Measurements from ENCODE around the gene CSRNP3. TPM values are rescaled to one million over a fixed set of nuclear protein-coding genes. Genes with fewer than 3 reads are reported as not detected.

The CSRNP3 gene
- total RNA-seq, 1 experiment from 2014 or later: 0.05 TPM

DNA sequence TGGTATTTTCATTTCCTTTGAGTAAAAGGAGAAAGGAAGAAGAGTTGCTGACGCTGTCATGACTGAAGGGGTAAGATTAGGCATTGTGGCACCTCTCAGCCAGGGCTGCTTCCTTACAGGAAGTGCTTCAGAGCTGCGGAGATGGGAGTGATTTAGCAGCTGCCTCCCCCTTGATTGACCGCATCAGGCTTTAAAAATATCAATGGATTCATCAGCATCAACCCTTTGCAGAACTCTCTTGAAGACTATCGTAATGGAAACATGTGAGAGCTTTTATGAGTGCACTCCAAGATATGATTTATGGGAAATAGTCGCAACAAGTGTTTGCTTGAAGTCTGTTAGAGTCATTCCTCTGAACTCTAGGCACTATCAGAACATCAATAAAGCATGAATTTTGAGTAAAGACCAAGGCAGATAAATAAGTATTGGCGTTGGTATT is 141.1 kb downstream of the CSRNP3 start:
- H3K4me2 ChIP-seq (ENCODE audit: low read length): no peak overlapping the region

More for the DNA sequence above, 141.1 kb downstream of the CSRNP3 start:
- DNase-seq (ENCODE audit: low read depth, low spot score): no peak
- no peak overlapping the region for H3K27ac ChIP-seq (ENCODE audit: low read depth, low read length)
- RAD21 ChIA-PET (ENCODE audit: low non-redundant PET in 1 of 2, low total read pairs in 2 of 2, uncharacterized antibody in 2 of 2, unreplicated experiment in 2 of 2): no interaction called here
- H3K4me3 ChIP-seq (replicated peaks in 1 of 2; ENCODE audit: low read depth in 1 of 2, low read length in 2 of 2): no peak overlapping the region
- H2AFZ ChIP-seq (ENCODE audit: low read depth, low read length, poor library complexity, severe bottlenecking): no peak overlapping the region
- no peaks in the 10 kb centered on the region for H3K36me3 ChIP-seq (ENCODE audit: control insufficient read depth in 1 of 2, insufficient read depth in 2 of 2, low read length in 2 of 2)
- H3K27me3 ChIP-seq (ENCODE audit: insufficient read depth, low read length): peaks cover 7% of the 10 kb centered on the region; the same call in 1 of the 2 replicates
- no peaks in the 10 kb centered on the region for H3K9me3 ChIP-seq (ENCODE audit: control insufficient read depth in 1 of 2, insufficient read depth in 1 of 2, low read depth in 1 of 2, low read length in 2 of 2)
- no TSS peak for BruUV-seq (replicated peaks)
- H3K4me1 ChIP-seq (ENCODE audit: control insufficient read depth in 1 of 2, insufficient read depth in 2 of 2, low read length in 2 of 2): no peaks in the 10 kb centered on the region
- intact Hi-C loops (cut with micrococcal nuclease): no loop called here
- no peaks in the 10 kb centered on the region for H3K9me2 ChIP-seq (ENCODE audit: insufficient read depth)
- ATAC-seq: no peak
- POLR2A ChIA-PET: no interaction called here
- TF ChIP-seq, protein P1, sequence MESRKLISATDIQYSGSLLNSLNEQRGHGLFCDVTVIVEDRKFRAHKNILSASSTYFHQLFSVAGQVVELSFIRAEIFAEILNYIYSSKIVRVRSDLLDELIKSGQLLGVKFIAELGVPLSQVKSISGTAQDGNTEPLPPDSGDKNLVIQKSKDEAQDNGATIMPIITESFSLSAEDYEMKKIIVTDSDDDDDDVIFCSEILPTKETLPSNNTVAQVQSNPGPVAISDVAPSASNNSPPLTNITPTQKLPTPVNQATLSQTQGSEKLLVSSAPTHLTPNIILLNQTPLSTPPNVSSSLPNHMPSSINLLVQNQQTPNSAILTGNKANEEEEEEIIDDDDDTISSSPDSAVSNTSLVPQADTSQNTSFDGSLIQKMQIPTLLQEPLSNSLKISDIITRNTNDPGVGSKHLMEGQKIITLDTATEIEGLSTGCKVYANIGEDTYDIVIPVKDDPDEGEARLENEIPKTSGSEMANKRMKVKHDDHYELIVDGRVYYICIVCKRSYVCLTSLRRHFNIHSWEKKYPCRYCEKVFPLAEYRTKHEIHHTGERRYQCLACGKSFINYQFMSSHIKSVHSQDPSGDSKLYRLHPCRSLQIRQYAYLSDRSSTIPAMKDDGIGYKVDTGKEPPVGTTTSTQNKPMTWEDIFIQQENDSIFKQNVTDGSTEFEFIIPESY (IDR thresholded peaks at IDR 0.05; ENCODE audit: extremely low read depth, insufficient replicate concordance, low read length): no peak
- no peak for TF ChIP-seq ELF1 (IDR thresholded peaks at IDR 0.05; ENCODE audit: borderline replicate concordance, low read depth)
- no peak for TF ChIP-seq CBX3 (IDR thresholded peaks at IDR 0.05; ENCODE audit: low read depth)
- no peak for TF ChIP-seq FOSL1 (IDR thresholded peaks at IDR 0.05; ENCODE audit: low read depth)
- no peak for TF ChIP-seq SIN3A (IDR thresholded peaks at IDR 0.05; ENCODE audit: low read depth)
- TF ChIP-seq REST (IDR thresholded peaks at IDR 0.05; ENCODE audit: low read depth): no peak
- TF ChIP-seq EZH2 (IDR thresholded peaks at IDR 0.05): no peak
- TF ChIP-seq EGR1 (IDR thresholded peaks at IDR 0.05; ENCODE audit: low read depth): no peak
- TF ChIP-seq CEBPB (IDR thresholded peaks at IDR 0.05; ENCODE audit: low read depth): no peak
- TF ChIP-seq TCF7L2 (IDR thresholded peaks at IDR 0.05; ENCODE audit: borderline replicate concordance, extremely low read depth, insufficient read depth, insufficient read length): no peak
- no peak for TF ChIP-seq SP1 (IDR thresholded peaks at IDR 0.05; ENCODE audit: low read depth)
- TF ChIP-seq ZFX (IDR thresholded peaks at IDR 0.05): no peak
- TF ChIP-seq MAX (IDR thresholded peaks at IDR 0.05): no peak
- no peak for TF ChIP-seq SRF (IDR thresholded peaks at IDR 0.05; ENCODE audit: low read depth)
- TF ChIP-seq ATF3 (IDR thresholded peaks at IDR 0.05): no peak
- TF ChIP-seq POLR2AphosphoS5 (IDR thresholded peaks at IDR 0.05; ENCODE audit: low read depth, low read length): no peak
- H4K20me1 ChIP-seq (ENCODE audit: insufficient read depth): no peaks in the 10 kb centered on the region
- CTCF ChIA-PET: no interaction called here
- no peak overlapping the region for H3K9ac ChIP-seq (ENCODE audit: low read length)
- no peaks in the 10 kb centered on the region for H3K79me2 ChIP-seq (ENCODE audit: insufficient read depth, low read length)
